KOPT-K1 (cell line): ENCODE data around the gene CCDC85C.

ENCODE experiments used
- H3K27ac ChIP-seq: fragments of 200-600 bp; sonication (generic); 2 replicates; pipeline ENCODE4 v1.5.1; 2016; ENCODE audit warnings: antibody characterized with exemption, mild to moderate bottlenecking, low read depth, low read length; ENCODE audit not compliant: poor library complexity, severe bottlenecking
- H3K36me3 ChIP-seq: fragments of 200-600 bp; sonication (generic); 2 replicates; pipeline ENCODE4 v1.5.1; 2017; ENCODE audit warnings: antibody characterized with exemption, mild to moderate bottlenecking, low read length, moderate library complexity; ENCODE audit not compliant: insufficient read depth
- H3K9me3 ChIP-seq: fragments of 200-600 bp; sonication (generic); 2 replicates; pipeline ENCODE4 v1.5.1; 2017; ENCODE audit warnings: antibody characterized with exemption, low read length, mild to moderate bottlenecking; ENCODE audit not compliant: insufficient read depth, poor library complexity, severe bottlenecking

CCDC85C gene

DNA sequence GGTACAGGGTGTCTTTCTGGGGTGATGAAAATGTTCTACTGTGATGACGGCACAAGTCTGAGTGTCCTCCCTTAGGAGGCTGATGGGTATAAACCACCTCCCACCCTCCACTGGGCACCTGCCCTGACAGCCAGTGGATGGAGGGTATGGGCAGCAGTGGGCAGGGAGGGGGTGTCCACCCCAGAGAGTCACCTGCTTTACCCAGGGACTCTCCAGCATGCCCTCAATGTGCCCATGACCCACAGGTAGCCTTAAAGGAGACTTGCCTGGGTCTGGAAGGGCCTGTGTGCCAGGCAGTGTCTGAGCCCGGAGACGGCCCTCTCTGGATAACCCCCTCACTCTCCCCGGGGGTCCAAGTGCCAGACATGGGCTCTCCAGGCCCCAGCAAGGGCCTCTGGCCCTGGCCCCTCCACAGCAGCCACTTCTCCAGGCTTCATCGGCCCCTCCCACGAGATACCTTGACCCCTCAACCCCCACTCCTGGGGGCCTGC lies 84.0 kb downstream of the CCDC85C start:
- Histone ChIP-seq H3K9me3 (no peaks in the 10 kb centered on the region), H3K36me3 (peaks cover 11% of the 10 kb centered on the region; the same call in 1 of the 2 replicates), H3K27ac (no peak overlapping the region)

DNA sequence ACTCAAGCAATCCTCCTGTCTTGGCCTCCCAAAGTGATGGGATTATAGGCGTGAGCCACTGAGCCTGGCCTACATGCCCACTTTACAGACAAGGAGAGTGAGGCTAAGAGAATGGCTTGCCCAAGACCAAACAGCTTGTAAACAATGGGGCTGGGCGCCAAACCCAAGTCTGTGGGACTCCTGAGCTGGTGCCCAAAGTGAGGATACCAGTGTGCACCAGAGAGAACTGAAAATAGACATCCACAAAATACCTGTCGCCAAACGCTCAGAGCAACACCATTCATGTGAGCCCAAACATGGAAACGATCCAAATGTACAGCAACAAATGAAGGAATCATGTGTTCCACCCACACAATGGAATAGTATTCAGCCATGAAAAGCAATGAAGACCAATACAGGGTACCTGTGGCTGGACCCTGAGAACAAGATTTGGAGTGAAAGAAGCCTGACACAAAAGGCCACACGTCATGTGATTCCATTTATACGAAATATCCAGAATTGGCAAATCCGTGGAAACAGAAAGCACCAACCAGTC lies 84.6 kb downstream of the CCDC85C start:
- Histone ChIP-seq H3K36me3 (peaks cover 17% of the 10 kb centered on the region), H3K9me3 (no peaks in the 10 kb centered on the region), H3K27ac (no peak overlapping the region)

DNA sequence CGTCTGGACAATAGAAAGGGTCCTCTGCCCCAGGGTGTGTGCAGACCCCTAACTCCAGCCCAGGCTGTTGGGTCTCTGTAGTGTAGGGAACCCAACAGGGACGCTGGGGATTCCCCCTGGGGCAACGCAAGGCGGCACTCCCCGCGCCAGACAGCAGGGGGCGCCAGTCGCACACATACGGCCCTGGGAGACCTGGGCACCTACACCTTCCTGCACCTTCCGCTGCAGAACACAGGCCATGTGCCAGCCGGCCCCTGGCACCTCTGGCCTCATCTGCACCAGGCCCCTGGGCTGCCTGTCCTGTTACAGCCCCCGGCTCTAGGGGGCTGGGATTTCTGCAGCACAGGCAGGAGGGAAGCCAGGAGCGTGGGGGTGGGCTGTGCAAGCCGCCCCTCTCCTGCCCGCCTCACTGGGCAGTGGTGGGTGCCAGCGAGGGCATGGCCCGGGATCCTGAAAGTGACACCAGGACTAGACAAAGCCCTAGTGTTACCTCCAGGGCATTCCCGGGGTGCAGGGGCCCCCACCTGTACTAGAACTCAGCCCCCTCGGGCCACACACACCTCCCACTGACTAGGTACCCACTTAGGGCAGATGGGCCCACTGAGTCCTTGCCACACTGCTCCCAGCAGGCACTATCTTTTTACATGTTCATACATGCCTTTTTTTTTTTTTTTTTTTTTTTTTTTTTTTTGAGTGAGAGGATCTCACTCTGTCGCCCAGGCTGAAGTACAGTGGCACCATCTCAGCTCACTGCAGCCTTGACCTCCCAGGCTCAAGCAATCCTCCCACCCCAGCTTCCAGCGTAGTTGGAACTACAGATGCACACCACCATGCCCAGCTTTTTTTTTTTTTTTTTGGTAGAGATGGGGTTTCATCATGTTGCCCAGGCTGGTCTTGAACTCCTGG lies 85.3 kb downstream of the CCDC85C start:
- Histone ChIP-seq H3K36me3 (peaks cover 24% of the 10 kb centered on the region), H3K27ac (no peak overlapping the region), H3K9me3 (no peaks in the 10 kb centered on the region)

DNA sequence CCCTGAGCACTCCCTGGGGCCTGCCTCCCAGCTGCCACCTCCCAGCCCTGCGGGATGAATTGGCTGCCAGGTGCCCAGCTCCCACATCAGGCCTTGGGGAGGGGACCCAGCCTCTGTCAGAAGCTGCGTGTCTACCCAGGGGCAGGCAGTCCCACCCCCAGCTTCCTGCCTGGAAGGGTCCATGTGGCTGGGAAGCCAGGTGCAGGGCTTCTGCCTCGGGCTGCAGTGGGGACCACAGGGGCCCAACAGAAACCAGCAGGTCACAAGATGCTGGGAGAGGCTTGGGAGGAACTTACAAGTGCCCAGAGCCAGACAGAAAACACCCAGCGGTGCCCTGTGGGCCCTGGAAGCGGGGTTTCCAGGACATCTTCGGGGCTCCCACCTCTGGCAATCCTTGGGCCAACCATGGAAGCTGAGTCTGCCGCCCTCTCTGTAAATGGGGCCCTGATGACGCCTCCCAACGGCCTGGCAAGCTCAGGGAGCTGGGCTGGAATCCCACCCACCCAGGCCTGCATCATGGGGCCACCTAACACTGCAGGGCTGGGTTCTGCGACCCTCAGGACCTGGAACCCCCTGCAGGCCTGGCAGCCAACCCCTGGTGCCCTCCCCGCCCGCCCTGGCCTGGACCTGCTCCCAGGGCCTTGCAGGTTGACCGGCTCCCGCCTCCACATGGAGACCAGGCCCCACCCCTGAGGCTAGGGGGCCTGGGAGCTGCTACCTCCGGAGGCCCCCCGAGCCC lies 86.2 kb downstream of the CCDC85C start:
- H3K36me3 ChIP-seq: peaks cover 32% of the 10 kb centered on the region

DNA sequence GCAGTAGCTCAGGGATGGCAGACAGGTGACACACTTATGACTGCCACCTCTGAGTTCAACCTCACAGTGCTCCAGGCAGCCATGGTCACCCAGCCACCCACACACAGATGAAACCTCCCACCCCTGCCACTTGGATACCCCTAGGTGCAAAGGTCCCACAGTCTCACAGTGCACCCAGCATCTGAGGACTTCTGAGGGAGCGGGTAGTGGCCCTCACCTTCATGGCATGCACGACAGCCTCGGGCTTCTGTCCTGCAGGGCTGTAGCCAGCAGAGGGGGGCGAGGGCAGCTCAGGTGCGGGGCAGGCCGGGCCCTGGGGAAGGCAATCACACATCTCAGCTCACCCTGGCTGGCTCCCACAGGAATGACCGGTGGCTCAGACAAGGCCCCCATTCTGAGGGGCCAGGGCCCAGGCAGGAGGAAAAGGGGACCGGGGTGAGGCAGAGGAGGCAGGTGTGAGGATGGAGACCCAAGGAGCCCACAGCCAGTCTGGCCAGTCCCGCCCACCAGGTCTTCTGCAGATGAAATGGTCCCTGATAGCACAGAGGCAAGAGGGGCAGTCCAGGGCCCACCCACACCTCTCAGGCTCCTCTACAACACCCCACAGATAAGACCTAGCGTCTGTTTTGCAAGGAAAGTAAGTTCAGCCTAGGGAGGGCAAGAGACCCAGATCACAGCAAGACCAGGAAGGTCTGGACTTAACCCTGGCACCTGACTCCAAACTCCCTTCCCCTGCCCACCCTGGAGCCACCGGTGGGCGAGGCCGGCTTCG lies 87.0 kb downstream of the CCDC85C start:
- no peaks in the 10 kb centered on the region for H3K9me3 ChIP-seq
- no peak overlapping the region for H3K27ac ChIP-seq
- H3K36me3 ChIP-seq: peaks cover 40% of the 10 kb centered on the region

More for the DNA sequence above, 86.2 kb downstream of the CCDC85C start:
- no peak overlapping the region for H3K27ac ChIP-seq
- H3K9me3 ChIP-seq: no peaks in the 10 kb centered on the region

DNA sequence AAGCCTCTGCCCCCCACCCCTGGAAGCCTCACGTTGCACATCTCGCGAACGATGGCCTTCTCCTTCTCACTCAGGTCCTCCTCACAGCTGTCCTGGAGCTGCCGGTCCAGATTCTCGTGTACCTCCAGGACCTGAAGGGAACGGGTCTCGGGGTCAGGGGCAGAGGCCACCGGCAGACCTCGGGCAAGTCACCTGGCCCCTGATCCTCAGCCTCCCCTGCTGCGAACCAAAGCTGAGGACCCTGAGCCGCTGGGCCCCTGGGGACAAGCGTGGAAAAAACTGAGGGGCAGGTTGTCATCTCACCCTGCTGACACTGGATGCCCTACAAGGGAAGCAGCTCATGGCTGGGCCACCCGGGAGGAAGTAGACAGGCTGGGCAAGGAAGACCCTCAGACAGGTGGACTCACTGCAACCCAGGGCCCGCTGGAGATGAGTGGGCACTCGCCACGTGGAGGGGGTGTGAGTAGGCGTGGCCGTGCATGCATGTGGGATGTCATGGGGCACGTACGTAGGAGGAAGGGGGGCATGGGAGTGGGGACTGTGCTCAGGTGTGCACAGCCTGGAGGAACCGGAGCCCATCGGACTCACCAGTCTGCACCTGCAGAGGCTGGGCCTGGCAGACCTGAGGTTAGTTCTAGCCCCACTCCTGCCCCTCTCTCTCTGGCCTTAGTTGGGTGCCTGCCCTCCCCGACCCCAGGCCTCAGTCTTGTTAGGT lies 87.7 kb downstream of the CCDC85C start:
- no peaks in the 10 kb centered on the region for H3K9me3 ChIP-seq
- no peak overlapping the region for H3K27ac ChIP-seq
- H3K36me3 ChIP-seq: peaks cover 47% of the 10 kb centered on the region

DNA sequence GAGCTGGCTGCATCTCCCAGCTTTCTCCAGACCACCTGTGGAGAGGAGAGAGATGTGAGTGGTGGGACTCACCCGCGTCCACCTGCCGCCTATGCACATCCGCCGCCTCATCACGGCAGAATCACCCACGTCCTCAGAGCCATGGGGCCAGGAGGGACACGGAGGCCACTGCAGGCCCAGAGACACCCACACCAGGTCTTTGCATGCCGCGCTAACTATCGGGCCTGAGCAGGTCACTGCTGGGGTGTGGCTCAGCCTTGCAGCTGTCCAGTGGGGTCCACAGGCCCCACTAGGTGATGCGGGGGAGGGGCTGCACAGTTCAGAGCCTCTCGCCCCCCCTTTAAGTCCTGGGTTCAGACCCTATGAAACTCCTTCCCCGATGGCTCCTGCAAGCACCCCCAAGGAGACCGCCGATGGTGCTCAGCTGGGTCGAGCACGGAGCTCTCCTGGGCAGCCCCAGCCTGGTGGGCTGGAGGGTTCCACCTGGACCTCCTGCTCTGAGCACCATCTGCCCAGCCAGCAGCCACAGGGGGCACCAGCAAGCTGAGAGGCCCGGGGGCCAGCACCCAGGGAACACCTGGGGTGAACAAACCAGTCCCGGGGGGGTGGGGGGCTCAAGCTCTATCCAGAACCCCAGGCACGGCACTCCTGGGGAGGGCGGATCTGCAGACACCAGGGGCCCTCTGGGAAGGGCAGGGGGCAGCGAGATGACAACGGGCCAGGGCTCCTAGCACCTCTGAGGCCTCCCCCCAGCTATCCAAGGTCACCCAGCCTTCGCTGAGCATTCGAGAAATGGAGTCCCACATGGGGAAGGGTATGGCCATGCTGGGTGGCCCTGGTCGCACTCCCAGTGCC lies 88.5 kb downstream of the CCDC85C start:
- no peaks in the 10 kb centered on the region for H3K9me3 ChIP-seq
- H3K36me3 ChIP-seq: peaks cover 55% of the 10 kb centered on the region
- H3K27ac ChIP-seq: no peak overlapping the region

DNA sequence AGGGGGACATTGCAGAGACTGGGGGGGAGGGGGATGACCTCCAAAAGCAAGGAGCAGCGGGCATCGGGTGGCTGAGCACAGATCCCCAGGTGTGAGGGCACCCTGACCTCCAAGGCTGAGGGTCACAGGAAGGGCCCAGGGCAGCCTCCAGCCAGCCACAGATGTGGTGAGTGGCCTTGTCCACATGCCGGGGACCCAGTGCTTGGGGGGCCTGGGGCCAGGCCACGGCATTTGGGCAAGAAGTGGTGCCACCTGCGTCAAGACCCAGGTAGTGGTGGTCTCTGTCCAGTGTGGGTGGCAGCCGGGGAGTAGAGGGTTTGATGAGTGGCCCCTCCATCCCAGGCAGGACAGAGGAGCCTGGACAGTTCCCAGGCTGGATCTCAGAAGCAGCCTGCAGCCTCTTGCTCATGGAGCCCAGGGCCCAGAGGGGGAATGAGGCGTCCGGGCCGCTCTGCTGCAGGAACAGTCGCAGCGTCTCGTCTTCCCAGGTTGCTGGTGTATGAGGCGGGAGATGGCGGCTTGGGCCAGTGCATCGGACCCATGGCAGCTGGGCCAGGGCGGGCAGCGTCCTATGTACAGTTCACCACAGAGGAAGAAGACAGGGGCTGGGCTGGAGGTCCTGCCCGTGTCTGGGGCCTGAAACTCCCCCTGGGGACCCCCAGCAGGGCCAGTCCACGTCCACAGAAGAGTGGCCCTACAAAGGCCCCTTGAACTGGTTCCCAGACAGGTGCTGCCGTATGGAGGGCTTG lies 89.3 kb downstream of the CCDC85C start:
- Histone ChIP-seq H3K36me3 (peaks cover 58% of the 10 kb centered on the region), H3K9me3 (no peaks in the 10 kb centered on the region), H3K27ac (no peak overlapping the region)

DNA sequence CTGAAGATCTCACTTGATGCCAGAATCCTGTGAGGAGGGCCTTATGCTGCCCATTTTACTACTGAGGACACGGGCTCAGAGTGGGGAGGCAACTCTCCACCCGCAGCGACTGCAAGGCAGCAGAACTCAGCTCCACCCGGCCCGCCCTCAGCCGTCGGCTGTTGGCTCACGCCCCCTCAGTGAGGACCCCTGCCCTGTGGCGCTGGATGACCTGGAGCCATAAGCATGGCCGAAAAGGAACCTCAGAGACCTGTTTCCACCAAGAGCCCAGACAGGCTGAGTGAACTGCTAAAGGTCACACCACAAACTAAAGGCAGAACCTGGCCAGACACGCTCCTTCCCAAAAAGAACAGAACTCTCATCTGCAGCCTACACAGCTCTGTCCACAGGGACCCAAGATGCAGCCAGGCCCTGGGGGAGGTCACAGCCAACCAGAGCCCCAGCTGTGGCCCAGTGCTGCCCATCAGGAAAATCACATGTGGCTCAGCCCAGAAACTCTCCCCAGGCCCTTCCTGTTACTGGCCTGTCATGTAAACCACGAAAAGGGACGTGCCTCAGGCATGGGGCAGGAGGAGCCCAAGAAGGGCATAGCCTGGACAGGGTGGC lies 90.0 kb downstream of the CCDC85C start:
- Histone ChIP-seq H3K36me3 (peaks cover 65% of the 10 kb centered on the region), H3K9me3 (no peaks in the 10 kb centered on the region), H3K27ac (no peak overlapping the region)

DNA sequence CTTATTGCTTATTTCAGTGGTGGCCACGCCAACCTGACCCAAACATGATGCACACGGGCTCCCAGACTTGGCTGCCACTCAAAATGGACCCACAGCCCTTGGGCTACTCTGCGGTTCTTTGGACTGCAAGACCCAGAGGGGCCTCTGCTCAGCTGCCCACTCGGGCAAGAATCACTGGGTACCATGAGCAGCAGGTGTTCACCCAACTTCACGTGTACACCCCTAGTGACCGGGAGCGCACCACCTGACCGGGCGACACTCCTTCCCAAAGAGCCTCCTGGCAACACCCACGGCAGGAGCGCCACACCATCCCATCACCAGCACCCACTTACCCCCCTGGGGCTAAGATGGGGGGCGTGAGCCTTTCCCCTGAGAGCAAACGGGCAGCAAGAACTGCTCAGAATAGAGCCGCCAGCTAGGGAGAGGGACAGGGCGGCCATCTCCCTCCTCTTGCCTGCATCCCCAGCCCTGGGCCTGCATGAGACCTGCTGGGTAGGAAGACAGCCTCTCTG lies 90.8 kb downstream of the CCDC85C start:
- no peak overlapping the region for H3K27ac ChIP-seq
- H3K36me3 ChIP-seq: peaks cover 73% of the 10 kb centered on the region
- H3K9me3 ChIP-seq: no peaks in the 10 kb centered on the region

DNA sequence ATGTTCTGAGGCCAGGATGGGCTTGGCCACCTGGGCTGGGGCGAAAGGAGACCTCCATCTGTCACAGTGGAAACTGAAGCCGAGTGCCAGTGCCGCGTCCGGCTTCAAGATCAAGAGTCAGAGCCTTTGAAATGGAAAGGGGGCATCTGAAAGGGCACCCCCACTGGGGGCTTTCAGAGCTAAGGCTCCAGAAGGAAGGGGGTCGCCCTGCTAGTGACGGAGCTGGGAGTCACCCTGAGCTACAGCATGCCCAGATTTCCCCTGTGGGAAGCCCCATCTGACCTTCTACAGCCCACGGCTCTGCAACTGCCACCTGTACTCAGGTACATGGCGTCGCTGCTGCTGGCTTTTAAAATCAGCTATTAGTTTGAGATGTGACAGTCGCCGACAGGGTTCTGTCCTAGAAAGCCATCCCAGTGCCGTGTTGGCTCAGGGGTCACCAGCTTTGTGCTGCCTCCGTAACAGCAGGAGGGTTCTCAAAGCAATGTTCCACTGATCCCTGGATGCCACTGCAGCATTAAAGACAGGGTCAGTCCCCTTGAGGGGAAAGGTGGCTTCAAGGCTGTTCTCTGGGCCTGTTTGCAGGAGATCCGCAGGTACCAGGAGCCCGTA lies 91.3 kb downstream of the CCDC85C start:
- peaks cover 79% of the 10 kb centered on the region for H3K36me3 ChIP-seq
- no peak overlapping the region for H3K27ac ChIP-seq
- H3K9me3 ChIP-seq: no peaks in the 10 kb centered on the region

DNA sequence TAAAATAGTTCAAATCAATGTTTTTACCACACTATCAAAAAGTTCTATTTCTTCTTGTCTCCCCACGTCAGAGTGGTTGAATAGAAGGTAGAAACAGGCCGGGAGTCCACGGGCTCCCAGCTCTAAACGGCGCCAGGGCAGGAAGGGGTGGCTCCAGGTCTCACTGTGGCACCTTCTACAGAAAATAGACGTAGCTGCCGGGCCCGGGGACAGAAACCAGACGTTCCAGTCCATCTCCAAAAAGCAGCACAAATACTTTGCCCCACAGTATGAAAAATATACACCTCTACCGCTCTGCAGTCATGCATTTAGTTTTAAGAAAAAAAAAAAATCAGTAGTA lies 91.9 kb downstream of the CCDC85C start:
- H3K9me3 ChIP-seq: no peaks in the 10 kb centered on the region
- no peak overlapping the region for H3K27ac ChIP-seq
- H3K36me3 ChIP-seq: peaks cover 85% of the 10 kb centered on the region
